ENCODE data around the gene VTI1A.
A peak's percentile ranks its signal among the peaks of the same experiment; 100 is the strongest.

Gene VTI1A

DNA sequence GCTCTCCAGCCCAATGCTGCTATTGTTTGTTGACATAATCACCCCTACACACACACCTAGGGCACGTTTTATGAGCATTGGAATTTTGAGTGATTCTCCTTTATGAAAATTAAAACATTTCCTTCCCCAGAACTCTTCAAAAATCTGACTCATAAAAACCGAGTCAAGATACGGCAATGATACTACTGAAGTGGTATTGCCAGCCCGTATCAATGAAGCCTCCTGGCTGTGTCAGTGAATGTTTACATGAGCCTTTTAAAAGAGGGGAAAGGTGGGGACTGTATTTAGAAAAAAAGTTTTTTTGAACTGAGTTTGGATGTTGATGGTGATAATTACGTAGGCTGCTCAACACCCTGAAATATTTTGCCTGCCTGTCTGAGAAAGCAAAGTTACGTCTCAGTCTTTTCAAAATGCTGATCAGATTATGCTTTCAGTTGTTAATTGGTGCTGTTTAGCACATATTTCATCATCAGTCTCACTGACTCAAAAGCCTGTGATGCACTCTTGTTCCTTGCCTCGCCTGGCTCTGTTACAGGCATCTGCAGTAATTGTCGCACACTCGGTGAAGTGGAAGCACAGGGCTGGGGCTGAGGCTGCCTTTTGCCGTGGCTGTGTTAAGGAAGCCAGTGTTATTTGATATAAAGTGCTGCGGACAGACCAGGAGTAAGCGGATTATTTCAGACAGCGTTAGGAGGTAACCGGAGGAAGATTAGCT is 345.6 kb downstream of the VTI1A start:
- DNase-seq = peak; percentile 69

DNA sequence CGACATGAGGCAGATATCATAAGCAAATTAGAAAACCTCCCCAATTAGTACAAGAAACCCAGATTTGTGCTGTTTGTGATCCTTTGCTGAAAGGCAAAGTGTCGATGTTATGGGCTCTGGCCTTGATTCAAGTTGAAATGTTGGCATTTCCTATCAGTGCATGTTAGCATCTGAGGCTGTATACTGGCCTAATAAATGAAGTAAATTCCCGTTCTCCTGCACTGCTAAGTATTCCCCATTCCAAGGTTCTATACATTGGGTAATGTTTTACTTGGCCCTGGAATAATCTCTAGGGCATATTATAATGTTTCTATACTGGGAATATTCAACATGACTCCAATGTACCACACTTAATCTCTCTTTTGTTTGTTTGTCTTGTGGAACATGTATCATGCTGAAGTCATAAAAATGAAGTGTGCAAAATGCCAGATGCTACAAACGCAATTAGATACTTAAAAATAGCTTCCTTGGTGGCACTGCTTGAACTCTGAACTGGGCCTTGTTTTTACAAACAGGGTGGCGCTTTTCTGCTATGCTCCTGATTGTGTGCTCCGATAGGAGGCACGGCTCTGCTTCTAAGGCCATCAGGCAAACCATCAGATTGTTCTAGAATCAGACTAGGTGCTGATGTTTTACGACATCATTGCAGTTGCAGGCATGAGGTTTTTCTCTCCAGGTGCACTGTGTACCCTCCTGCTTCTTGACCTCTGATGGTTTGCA is 346.3 kb downstream of the VTI1A start:
- peak; percentile 78 for DNase-seq

DNA sequence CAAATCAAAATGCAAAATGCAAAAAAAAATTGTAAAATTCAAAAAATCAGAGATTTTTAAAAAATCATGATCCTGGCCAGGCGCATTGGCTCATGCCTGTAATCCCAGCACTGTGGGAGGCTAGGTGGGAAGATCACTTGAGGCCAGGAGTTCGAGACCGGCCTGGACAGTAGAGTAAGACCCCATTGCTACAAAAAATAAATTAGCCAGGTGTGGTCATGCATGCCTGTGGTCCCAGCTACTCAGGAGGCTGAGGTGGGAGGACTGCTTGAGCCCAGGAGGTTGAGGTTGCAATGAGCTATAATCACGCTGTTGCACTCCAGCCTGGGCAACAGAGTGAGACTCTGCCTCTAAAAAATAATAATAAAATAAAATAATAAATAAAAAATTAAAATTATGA is 347.2 kb downstream of the VTI1A start:
- no peak for DNase-seq

DNA sequence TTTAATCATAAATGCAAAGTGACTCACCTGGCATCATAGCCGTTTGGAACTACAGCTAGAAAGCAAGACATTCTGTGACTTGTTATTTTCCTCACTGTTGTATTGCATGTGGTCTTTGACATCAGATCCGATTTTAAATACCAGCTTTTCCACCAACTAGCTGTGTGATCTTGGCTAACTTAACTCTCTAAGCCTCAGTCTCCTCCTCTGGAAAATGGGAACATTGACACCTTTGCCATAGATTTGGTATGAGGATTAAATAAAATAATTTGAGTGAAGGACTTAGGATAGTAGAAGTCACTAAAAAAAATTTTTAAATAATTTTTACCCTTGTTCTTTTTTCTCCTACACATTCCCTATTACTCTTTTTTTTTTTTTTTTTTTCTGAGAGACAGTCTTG is 348.1 kb downstream of the VTI1A start:
- DNase-seq = no peak

DNA sequence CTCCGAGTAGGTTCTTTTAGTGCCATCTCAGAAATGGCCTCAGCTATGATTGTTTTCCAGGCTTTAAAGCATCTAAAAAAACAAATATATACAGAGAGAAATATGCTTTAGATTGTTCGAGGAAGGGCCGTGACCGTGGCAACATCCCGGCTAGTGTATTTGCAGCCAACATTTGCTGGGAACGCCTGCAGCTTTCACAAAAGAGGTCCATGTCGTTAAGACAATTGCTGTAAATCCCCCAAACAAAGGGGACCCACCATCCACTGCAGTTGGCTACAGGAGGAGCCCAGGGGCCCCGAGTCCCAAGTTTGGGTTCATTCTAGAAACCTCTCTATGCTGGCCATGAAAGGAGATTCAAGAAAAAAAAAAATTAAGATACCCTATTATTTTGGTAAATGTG is 350.2 kb downstream of the VTI1A start:
- no peak for DNase-seq

DNA sequence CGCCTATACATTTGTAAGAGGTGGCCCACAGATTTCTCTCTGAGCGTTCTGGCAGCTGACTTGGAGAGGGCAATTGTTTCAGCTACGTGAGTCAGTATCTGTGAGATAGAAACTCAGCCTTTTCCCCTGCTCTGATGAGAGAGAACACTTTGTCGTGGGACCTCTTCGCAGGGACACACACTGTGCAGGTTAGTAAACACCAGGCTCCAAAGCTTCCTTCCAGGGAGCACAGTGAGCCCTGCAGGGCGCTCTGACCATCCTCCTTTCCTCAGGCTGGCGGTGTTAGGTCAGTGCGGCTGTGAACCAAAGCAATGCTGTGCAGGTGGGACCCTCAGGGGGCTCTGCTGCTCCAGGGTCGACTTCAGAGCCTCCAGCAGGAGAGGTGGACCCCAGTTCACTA is 350.8 kb downstream of the VTI1A start:
- no peak for DNase-seq

DNA sequence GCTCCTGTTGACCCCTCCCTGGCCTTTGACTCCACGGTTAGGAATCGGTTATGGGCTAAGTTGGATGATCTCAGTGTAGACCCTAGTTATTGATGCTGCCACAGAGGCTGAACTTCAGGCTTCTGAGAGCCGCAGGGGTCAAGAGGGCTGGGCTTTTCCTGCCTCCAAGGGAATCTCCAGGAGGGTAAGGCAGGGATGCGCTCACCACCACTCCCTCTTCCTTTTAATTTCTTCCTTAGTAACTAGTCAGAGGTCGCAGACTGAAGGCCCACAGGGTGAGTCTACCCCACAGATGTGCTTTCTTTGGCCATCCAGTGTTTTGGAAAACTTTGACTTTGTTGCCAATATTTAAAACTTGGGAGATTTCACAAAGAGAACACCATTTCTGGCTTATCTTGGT is 352.0 kb downstream of the VTI1A start:
- no peak for DNase-seq

DNA sequence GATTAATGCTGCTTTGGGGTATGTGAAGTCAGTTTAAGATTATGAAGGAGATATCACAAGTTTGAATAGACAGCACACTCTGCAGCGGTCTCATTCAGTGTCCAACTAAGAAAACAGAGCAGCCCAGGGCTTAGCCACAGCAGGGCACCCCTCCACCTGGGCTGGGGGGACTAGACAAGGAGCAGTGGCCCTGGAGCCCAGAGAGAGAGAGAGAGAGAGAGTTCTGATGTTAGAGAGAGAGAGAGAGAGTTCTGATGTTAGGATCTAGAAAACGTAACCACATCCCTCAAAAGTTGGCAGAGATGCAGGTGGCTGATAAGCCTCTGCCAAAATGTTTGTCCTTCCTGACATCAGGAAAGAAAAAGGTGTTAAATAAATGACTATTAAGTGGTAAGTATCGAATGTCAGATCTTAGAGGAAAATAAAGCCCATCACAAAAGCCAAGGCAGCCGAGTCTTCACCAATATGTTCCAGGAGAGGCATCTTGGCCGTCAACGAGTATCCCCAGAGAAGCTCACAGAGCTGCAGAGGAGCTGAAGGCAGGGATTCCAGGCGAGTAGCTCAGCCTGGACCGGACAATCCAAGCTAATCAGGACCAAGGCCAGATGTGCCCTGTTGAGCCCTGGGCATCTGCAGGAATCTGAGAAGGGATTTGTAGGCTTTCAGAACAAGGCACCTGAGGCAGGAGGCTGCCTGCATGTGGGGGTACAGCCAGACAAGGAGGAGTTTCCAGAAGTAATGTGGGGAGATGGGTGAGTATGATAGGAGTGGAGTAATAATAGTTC is 352.9 kb downstream of the VTI1A start:
- DNase-seq = no peak

DNA sequence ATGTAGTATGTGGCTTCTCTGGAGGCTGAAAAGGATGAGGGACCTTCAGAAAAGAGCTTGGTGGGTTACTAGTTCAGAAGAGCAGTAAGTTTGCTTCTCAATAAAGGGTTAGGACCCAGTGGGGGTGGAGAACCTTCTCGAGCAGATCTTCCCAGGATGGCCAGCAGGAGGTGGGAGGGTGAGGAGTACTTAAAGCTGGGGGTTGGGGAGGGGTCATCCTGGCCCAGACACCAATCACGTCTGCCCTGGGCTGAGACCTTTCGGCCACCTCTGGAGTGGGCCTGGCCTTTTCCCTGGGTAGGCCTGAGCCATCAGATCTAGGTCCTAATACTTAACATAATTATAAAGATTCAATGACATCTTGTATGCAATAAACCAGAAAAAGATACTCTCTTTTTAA is 354.0 kb downstream of the VTI1A start:
- no peak for DNase-seq

DNA sequence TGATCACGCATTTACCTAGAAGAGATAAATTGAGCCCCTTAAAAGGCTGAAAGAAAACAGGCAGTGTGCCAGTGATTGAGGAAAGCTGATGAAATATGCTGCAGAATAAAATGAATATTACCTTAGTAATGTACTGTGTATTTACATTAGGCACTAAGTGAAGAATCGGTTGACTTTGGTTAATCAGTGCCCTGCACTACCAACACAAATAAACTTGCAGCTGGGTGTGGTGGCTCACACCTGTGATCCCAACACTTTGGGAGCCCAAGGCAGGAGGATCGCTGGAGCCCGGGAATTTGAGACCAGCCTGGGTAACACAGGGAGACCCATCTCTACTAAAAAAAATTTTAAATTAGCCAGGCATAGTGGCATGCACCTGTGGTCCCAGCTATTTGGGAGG is 354.7 kb downstream of the VTI1A start:
- no peak for DNase-seq

DNA sequence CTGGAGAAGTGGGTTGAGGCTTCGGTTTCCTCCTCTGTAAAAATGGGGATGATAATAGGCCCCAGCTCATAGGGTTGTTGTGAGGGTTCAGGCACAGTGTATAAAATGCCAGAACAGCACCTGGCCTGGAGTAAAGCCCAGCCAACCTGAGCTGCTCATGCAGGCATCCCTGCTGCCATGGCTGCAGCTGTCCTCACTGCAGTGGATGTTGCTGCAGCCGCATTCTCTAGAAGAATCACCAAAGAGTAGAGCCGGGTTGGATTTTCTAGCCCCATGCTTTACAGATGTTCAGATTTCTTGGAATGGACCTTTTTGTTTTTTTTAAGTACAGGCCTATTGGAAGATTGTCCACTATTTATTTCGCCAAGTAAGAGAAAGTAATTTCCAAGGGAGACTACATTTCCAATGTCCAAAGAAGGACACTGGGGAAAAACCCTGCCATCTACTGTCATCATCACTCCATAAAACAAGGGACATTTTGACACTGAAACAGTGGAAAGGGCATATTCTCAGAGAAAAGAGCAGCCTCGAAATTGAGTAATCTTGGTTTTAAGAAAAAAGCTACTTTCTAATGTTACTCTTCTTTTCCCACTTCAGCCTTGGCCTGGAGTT is 355.5 kb downstream of the VTI1A start:
- no peak for DNase-seq

DNA sequence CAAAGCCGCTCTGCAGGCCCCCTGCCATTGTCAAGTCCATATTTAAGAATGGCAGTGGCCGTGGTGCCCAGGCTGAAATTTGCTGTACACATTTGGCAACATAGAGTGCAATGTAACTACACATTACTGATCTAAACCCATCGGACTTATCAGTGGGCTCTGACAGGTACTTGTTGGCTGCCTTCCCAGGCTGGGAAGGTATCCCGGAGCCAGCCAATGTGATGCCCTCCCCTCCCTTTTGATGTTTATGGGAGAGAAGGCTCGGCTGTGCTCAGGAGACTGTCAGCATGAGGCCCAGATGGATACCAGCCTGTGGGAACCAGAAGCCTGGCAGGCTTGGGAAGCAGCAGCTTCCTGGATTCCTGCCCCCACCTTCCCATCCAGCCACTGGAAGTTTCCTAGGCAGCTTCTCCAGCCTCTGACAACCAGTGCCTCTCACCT is 357.0 kb downstream of the VTI1A start:
- peak; percentile 58 for DNase-seq

DNA sequence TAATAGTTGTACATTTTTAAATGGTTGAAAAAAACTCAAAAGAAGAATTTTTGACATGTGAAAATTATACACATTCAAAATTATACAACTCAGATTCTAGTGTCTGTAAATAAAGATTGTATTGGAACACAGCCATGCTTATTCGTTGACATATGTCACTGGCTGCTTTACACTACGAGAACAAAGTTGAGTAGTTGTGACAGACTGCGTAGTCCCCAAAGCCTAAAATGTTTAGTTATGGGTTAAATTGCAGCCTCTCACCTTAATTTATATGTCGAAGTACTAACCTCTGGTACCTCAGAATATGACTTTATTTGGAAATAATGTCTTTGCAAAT is 358.2 kb downstream of the VTI1A start:
- DNase-seq = no peak

DNA sequence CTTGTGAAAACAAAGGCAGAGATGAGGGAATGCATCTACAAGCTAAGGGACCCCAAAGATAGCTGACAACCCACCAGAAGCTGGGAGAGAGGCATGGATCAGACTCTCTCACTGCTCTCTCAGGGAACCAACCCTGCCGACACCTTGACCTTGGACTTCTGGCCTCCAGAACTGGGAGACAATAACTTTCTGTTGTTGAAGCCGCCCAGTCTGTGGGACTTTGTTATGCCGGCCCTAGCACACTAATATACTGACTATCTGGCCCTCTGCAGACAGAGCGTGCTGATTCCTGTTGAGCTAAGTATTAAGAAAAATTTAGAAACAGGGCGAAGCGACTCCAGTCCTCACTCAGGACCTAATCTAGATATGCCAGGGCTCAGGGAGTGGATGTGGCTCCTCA is 358.7 kb downstream of the VTI1A start:
- DNase-seq = no peak

DNA sequence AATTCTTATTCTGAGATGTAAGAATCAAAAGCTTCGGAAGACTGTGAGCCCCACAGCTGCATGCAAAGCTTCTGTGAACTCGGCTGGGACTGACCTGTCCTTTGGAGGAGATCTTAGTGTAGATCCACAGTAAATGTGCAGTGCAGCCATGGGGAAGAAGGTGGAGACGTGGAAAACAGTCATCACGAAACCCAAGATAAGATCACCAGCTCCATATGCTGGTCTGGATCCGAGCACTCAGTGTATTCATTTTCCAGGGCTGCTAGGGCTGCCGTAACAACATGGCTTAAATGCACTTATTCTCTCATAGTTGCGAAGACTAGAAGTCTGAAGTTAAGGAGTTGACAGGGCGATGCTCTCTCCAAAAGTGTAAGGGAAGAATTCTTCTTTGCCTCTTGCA is 360.0 kb downstream of the VTI1A start:
- no peak for DNase-seq

DNA sequence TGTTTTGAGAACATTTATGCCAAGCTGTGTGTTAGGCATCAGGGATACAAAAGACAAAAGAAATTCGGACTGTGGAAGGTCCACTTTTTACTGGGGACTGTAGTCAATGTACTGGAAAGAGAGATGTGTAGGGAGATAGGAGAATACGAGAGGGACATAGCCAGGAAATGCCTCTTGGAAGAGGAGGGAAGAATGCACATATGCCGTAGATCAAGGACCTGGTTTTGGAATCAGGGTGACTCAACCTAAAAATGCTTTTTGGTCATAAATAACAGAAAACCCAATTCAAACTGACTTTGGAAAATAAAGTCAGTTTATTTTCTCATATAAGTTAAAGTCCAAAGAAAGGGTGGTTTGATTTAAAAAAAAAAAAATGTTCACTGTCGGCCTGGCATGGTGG is 362.7 kb downstream of the VTI1A start:
- no peak for DNase-seq

DNA sequence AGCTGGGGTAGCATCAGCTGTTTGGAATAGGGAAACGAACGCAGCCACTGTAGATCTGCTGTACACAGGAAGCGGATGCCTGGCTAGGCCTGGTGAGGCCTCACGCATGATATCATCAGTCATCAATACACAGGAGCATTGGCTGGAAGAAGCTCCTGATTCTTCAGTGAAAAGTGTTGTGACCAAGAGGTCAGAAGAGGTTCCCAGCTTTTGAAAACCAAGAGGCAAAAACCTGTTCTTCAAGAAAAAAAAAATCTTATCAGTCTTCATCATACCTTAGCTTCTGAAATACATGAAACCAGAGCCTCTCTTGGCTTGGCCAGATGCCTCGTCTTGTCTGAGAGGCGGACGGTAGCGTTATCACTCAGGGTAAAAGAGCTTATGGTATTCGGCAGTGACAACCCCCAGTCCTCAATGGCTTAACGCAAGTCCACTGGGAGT is 363.7 kb downstream of the VTI1A start:
- no peak for DNase-seq

DNA sequence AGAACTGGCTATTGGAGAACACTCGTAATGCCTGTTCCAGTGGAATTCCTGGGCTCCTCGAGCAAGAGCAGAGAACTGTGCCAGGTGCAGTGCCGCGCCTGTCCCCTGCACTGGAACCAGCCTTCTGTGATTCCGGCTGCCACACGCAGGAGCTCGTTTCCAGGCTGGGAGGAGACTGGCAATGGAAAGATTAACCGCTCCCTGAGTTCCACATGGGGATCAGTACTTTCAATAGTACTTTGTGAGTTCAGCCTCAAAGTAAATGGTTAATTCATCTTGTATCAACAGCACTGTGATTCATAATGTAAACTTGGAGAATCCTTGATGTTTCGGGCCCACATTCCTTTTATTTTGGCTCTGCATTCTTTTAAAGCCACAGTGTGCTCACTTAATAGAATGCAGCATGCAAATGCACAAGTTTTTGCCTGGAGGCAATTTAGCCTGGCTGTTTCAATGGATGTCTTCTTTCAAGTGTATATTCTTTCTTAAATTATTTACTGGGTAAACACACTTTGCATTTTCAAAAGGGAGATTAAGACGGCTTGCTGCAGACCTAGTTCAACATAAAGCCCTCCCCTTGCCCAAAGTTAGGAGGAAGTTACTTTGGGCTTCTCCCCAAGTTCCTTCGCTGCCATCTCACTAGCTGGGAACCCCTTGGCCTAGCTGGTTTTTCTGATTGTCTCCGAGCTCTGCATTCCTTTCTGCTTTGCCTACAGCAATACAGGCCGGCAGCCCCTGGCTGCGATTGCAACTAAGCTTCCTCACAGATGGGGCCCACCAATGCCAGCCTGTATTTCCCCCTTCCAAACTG is 364.9 kb downstream of the VTI1A start:
- no peak for DNase-seq

DNA sequence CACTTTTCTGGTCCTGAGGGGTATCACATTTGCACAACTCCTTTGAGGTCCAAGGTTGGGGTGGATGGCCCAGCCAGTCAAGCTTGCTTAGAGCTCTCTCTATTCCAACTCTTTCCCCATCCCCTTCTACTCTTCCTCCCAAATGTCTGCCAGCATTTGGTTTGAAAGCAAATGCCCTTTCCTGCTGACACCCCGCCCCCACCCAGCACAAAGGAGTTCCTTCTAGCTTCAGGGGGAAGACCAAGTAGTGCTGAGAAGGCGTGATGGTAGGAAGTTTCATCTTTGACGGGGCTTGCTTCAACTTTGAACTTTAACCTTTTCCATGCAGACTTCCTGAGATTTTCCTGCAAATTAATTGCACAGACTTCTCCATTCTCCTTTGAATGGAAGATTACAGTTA is 365.6 kb downstream of the VTI1A start:
- DNase-seq = no peak

DNA sequence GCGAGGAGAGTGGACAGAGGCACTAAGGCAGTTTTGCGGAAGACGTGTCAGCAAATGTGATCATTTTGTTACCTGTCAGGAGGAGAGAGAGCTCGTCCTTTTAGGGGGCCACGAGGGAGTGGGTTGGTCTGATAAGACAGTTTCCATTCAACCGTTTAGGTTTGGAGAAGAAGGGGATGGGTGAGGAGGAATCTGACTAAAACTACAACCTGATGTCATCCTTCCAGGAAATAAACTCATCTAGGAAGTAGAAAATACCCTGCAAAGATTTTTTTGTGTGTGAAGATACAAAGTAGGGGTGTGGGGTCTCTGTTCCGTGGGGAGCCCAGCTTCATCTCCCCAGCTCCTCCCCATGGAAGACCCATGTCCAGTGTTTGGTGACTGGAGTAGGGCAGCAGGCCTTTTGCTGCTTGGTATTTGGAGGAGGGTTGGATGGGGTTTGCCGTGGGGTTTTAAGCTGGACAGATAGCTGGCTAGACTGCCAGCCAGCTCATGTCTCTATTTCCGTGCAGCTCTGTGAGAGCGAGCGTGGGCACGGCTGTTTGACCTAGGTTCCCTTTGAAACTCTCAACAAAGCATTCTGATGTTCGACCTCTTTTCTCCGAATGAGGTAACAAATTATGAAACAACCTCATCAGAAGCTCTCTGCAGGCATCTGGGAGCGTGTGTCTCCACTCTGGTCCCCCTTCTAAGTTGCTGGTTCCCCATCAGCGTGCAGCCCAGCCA is 367.0 kb downstream of the VTI1A start:
- DNase-seq = no peak

DNA sequence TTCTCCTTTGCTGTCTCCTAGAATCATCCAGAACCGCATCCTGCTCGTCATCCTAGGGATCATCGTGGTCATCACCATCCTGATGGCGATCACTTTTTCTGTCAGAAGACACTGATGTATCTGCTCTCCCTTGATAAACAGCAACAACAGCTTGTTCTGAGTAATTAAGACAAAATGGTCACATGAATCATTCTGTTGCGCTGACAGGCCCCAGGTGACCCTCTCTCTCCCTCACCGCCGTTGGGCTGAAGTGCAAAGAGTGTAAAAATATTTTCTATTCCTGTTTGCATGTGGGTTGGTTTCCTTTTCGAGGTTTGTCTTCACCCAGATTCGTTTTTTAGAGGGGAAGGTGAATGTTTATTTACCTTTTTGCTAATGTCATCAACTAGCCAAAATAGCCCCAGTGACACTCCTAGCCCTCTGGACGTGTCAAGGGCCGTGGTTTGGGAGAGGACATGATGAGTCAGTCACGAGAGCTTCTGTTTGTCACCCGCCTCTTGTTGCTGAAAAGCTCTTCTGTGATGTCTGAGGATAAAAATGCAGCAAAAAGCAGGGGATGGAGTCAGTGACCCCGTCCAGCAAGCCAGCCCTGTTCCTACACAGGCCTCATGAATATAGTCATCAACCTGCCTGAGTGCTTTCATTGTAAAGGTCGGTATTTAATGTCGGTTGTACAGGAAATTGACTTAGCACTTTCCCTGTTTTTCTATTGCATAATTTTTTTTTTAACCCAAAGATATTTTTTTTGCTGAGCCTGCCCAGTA is 368.4 kb downstream of the VTI1A start:
- peak; percentile 11 for DNase-seq
